OCI-LY7 (cell line): ENCODE data around the gene CCDC77. TPM values are rescaled to one million over a fixed set of nuclear protein-coding genes. Genes with fewer than 3 reads are reported as not detected.

Source experiments
- BruUV-seq: library from RNA; stranded (reverse); fragments of 400-500 nt; replicated peaks from 2 replicates; lab custom pipeline; 2021; lab: Mats Ljungman, UMichigan
- CTCF ChIA-PET: fragments of 300-600 bp; sonication (Branson Sonifier 250); formaldehyde crosslinking; loops from one replicate; lab custom pipeline; 2022; ENCODE audit warnings: antibody characterized with exemption; ENCODE audit not compliant: unreplicated experiment; lab: Charles Lee
- POLR2A ChIA-PET: fragments of 300-600 bp; sonication (Branson Sonifier 250); formaldehyde crosslinking; loops from one replicate; lab custom pipeline; 2022; ENCODE audit warnings: antibody characterized with exemption; lab: Charles Lee
- DNase-seq: peaks from one replicate; pipeline ENCODE4 v3.0.0-alpha.2; 2015; ENCODE audit warnings: low spot score
- H2AFZ ChIP-seq: fragments of 200-600 bp; sonication (generic), shearing (Covaris generic); 2 replicates; pipeline ENCODE4 v1.6.1; 2014; ENCODE audit warnings: mild to moderate bottlenecking, antibody characterized with exemption, low read length, moderate library complexity
- H3K27ac ChIP-seq: fragments of 200-600 bp; sonication (generic); 2 replicates; pipeline ENCODE4 v1.5.1; 2014; ENCODE audit warnings: mixed run types, low read depth, mild to moderate bottlenecking, moderate library complexity, low read length, inconsistent platforms; ENCODE audit not compliant: poor library complexity, severe bottlenecking
- H3K36me3 ChIP-seq: fragments of 200-600 bp; sonication (generic); 2 replicates; pipeline ENCODE4 v1.6.1; 2014; ENCODE audit warnings: mild to moderate bottlenecking, antibody characterized with exemption, low read length, moderate library complexity, mixed read lengths; ENCODE audit not compliant: insufficient read depth
- H3K4me1 ChIP-seq: fragments of 200-600 bp; sonication (generic); 2 replicates; pipeline ENCODE4 v1.5.1; 2014; ENCODE audit warnings: mild to moderate bottlenecking, low read length; ENCODE audit not compliant: insufficient read depth, poor library complexity, severe bottlenecking
- H3K4me2 ChIP-seq: fragments of 200-600 bp; sonication (generic); 2 replicates; pipeline ENCODE4 v1.6.1; 2014; ENCODE audit warnings: mild to moderate bottlenecking, low read length
- H3K4me3 ChIP-seq: fragments of 200-600 bp; sonication (generic); 2 replicates; pipeline ENCODE4 v1.5.1; 2014; ENCODE audit warnings: mild to moderate bottlenecking, low read depth, low read length; ENCODE audit not compliant: poor library complexity, severe bottlenecking
- H3K79me2 ChIP-seq: fragments of 200-600 bp; sonication (generic); 2 replicates; pipeline ENCODE4 v1.6.1; 2016; ENCODE audit warnings: low read depth, mild to moderate bottlenecking, low read length, moderate library complexity, mixed read lengths; ENCODE audit not compliant: insufficient read depth
- H3K9me2 ChIP-seq: fragments of 200-600 bp; sonication (generic); 2 replicates; pipeline ENCODE4 v1.6.1; 2016; ENCODE audit warnings: mild to moderate bottlenecking, low read length, mixed read lengths; ENCODE audit not compliant: insufficient read depth
- H3K9me3 ChIP-seq: fragments of 200-600 bp; sonication (generic); 2 replicates; pipeline ENCODE4 v1.6.1; 2014; ENCODE audit warnings: mild to moderate bottlenecking, mixed run types, low read length, mixed read lengths
- H4K20me1 ChIP-seq: fragments of 200-600 bp; sonication (generic); 2 replicates; pipeline ENCODE4 v1.6.1; 2014; ENCODE audit warnings: mild to moderate bottlenecking, antibody characterized with exemption, low read length, moderate library complexity, mixed read lengths; ENCODE audit not compliant: insufficient read depth
- EZH2phosphoT487 ChIP-seq: fragments of 200-600 bp; sonication (generic); IDR thresholded peaks from 2 replicates; pipeline ENCODE4 v1.6.1; 2018; ENCODE audit warnings: low read depth, borderline replicate concordance, mild to moderate bottlenecking, mixed run types, antibody characterized with exemption, low read length, moderate library complexity, mixed read lengths
- intact Hi-C: fragments of 100-400 bp; cut with micrococcal nuclease; formaldehyde crosslinking; loops from one replicate; pipeline ENCODE4 v1.10.0; 2022; ENCODE audit not compliant: unreplicated experiment
- total RNA-seq, 2 experiments: library from RNA; depleted of rRNA in 1 of 2; stranded (reverse); fragments of >200 nt in 1 of 2; shearing (Covaris generic) in 1 of 2; gene quantifications; 2 replicates each; pipeline ENCODE4 v1.2.3, GENCODE V29; 2014 to 2022
- TF ChIP-seq, protein P1 (sequence below): fragments of 200-600 bp; sonication (generic); conservative IDR thresholded peaks from 2 replicates; pipeline ENCODE4 v1.5.1; 2014; ENCODE audit warnings: mild to moderate bottlenecking, antibody characterized with exemption, low read length, moderate library complexity, mixed read lengths

Gene CCDC77
- total RNA-seq, 2 experiments from 2014 or later, result 22.2 to 22.5 TPM

DNA sequence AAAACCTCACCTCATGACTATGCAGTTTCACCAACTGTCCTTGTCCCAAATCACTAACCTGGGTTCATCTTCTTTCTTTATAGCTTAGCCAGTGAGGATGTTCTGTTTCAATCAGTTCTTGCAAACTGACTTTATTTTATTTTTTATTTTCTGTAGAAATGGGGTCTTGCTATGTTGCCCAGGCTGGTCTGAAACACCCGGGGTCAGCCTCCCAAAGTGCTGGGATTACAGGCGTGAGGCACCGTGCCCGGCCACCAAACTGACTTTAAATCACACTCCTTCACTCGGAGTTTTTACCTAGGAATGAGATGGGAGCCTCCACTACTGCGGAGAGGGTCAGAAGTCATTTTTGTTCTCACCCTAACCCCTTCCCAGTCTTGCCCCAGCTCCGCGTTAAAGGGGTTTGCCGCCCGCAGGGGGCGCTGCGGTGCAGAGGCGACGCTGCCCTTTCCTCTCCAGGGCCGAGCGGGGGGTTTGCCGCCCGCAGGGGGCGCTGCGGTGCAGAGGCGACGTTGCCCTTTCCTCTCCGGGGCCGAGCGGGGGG is 51.3 kb downstream of the CCDC77 start:
- Histone ChIP-seq H3K4me3 (no peak overlapping the region), H3K4me2 (no peak overlapping the region), H3K36me3 (peaks cover 4% of the 10 kb centered on the region; the same call in 1 of the 2 replicates), H3K9me3 (peaks cover 13% of the 10 kb centered on the region), H4K20me1 (no peaks in the 10 kb centered on the region), H3K79me2 (no peaks in the 10 kb centered on the region), H2AFZ (no peak overlapping the region), H3K27ac (no peak overlapping the region), H3K9me2 (no peaks in the 10 kb centered on the region), H3K4me1 (no peaks in the 10 kb centered on the region)
- ChIA-PET POLR2A (interaction anchor here (0.6 kb wide), 1 partner anchor 485 kb away, joined by 3 read pairs; no protein-coding TSS in a partner anchor), CTCF (interaction anchor here (0.6 to 1.2 kb wide), 6 partner anchors 26 to 448 kb away, joined by 3 read pairs; no protein-coding TSS in a partner anchor)
- intact Hi-C loops, result loop anchor here (1.0 kb wide), 1 partner anchor 95 kb away; no protein-coding TSS in a partner anchor
- TF ChIP-seq, protein P1, sequence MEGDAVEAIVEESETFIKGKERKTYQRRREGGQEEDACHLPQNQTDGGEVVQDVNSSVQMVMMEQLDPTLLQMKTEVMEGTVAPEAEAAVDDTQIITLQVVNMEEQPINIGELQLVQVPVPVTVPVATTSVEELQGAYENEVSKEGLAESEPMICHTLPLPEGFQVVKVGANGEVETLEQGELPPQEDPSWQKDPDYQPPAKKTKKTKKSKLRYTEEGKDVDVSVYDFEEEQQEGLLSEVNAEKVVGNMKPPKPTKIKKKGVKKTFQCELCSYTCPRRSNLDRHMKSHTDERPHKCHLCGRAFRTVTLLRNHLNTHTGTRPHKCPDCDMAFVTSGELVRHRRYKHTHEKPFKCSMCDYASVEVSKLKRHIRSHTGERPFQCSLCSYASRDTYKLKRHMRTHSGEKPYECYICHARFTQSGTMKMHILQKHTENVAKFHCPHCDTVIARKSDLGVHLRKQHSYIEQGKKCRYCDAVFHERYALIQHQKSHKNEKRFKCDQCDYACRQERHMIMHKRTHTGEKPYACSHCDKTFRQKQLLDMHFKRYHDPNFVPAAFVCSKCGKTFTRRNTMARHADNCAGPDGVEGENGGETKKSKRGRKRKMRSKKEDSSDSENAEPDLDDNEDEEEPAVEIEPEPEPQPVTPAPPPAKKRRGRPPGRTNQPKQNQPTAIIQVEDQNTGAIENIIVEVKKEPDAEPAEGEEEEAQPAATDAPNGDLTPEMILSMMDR, result no peak
- no TSS peak for BruUV-seq
- peak; percentile 51 for DNase-seq

DNA sequence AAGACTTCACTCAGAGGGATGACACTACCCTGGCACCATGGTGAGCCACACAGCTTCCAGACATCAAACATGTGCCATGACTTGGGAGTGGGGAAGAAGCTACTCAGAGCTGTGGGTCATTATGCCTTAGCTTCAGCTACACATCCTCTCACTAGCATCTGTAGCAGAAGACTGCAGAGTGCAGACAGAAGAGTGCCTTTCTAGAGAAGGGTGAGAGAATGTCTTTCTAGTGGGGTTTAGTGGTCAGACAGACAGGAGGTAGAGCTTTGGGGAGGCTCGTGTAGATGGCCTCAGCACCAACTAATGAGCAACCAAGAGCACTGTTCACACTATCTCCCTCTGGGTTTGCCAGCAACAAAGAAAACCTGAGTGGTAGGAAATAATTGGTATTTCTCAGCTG is 53.4 kb downstream of the CCDC77 start:
- Histone ChIP-seq H3K9me2 (no peaks in the 10 kb centered on the region), H3K79me2 (no peaks in the 10 kb centered on the region), H3K27ac (no peak overlapping the region), H3K4me2 (no peak overlapping the region), H3K4me1 (peaks cover 4% of the 10 kb centered on the region), H2AFZ (no peak overlapping the region), H3K4me3 (no peak overlapping the region), H3K9me3 (peaks cover 13% of the 10 kb centered on the region), H3K36me3 (peaks cover 4% of the 10 kb centered on the region; the same call in 1 of the 2 replicates), H4K20me1 (no peaks in the 10 kb centered on the region)
- TF ChIP-seq, protein P1, result no peak
- no TSS peak for BruUV-seq
- CTCF ChIA-PET, result interaction anchor here (0.5 kb wide), 1 partner anchor 89 kb away, joined by 3 read pairs; no protein-coding TSS in a partner anchor
- intact Hi-C loops, result no loop called here
- DNase-seq, result no peak
- POLR2A ChIA-PET, result interaction anchor here (0.5 to 1.2 kb wide), 2 partner anchors 64 to 223 kb away, joined by 3 read pairs; no protein-coding TSS in a partner anchor

DNA sequence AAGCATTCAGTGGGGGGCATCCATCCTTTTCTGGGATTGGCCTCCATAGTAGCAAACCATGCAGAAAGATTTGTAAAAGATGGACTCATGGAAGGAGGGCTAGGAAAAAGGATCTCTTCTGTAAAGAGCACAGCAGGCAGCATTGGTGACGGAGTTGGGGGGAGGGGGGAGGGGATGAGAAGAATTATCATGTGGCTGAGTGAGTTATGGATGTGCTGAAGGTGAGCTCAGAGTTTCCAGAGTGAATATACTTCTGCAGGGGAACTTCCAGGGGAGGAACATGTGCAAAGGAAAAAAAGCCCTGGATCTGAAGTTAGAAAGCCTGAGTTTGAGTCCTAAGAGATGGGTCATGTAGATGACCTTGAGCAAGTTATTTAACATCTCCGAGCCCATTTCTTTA is 54.4 kb downstream of the CCDC77 start:
- POLR2A ChIA-PET, result interaction anchor here (0.9 to 1.2 kb wide), 2 partner anchors 54 to 63 kb away, joined by 3 to 4 read pairs; no protein-coding TSS in a partner anchor
- Histone ChIP-seq H3K27ac (no peak overlapping the region), H3K9me3 (peaks cover 13% of the 10 kb centered on the region), H3K4me1 (peaks cover 4% of the 10 kb centered on the region), H2AFZ (no peak overlapping the region), H4K20me1 (no peaks in the 10 kb centered on the region), H3K36me3 (peaks cover 4% of the 10 kb centered on the region; the same call in 1 of the 2 replicates), H3K79me2 (no peaks in the 10 kb centered on the region), H3K9me2 (no peaks in the 10 kb centered on the region), H3K4me3 (no peak overlapping the region), H3K4me2 (no peak overlapping the region)
- CTCF ChIA-PET, result no interaction called here
- intact Hi-C loops, result no loop called here
- BruUV-seq, result no TSS peak
- no peak for TF ChIP-seq EZH2phosphoT487
- TF ChIP-seq, protein P1, result no peak
- DNase-seq, result no peak
